GM15510 (cell line): ENCODE results near the gene CENPX.

Source experiments
- POLR2A ChIP-seq: IDR thresholded peaks from 3 replicates; pipeline ENCODE4 v1.6.1; 2011; ENCODE audit warnings: borderline replicate concordance; ENCODE audit not compliant: insufficient read length; ENCODE audit errors: extremely low read depth

CENPX gene

GRCh38 chr17:81995463-81996231, 27.0 kb downstream of the CENPX start:
- no peak for TF ChIP-seq POLR2A

GRCh38 chr17:81994593-81995462, 27.9 kb downstream of the CENPX start:
- TF ChIP-seq POLR2A, result no peak

GRCh38 chr17:81993729-81994592, 28.7 kb downstream of the CENPX start:
- TF ChIP-seq POLR2A, result no peak

GRCh38 chr17:81992306-81993102, 30.2 kb downstream of the CENPX start:
- TF ChIP-seq POLR2A, result no peak

GRCh38 chr17:81991684-81992305, 30.9 kb downstream of the CENPX start:
- no peak for TF ChIP-seq POLR2A

GRCh38 chr17:81990836-81991683, 31.6 kb downstream of the CENPX start:
- no peak for TF ChIP-seq POLR2A

- no peak for TF ChIP-seq POLR2A
Observed at GRCh38 chr17:81987161-81987770, 35.4 kb downstream of the CENPX start.

GRCh38 chr17:81986606-81987005, 36.1 kb downstream of the CENPX start:
- TF ChIP-seq POLR2A, result no peak

- no peak for TF ChIP-seq POLR2A
Observed at GRCh38 chr17:81984773-81985410, 37.8 kb downstream of the CENPX start.

GRCh38 chr17:81983639-81984373, 38.9 kb downstream of the CENPX start:
- TF ChIP-seq POLR2A, result no peak

- no peak for TF ChIP-seq POLR2A
Observed at GRCh38 chr17:81983011-81983638, 39.6 kb downstream of the CENPX start.
